ENCODE data around the gene INSYN2B.

INSYN2B gene

GRCh38 chr5:169851321-169851850, 128.9 kb downstream of the INSYN2B start:
- TF ChIP-seq CTCF (IDR thresholded peaks at IDR 0.05; ENCODE audit: borderline replicate concordance, control extremely low read depth, extremely low read depth, insufficient read depth, missing control alignments), result no peak
- in situ Hi-C loops (cut with MboI; ENCODE audit: low sequenced_read_pairs, unreplicated experiment), result no loop called here

GRCh38 chr5:169850409-169850808, 129.9 kb downstream of the INSYN2B start:
- DNase-seq (ENCODE audit: low spot score), result no peak

More at GRCh38 chr5:169851321-169851850, 128.9 kb downstream of the INSYN2B start:
- no peak for DNase-seq (ENCODE audit: low spot score)

GRCh38 chr5:169848792-169849191, 131.5 kb downstream of the INSYN2B start:
- in situ Hi-C loops (cut with MboI; ENCODE audit: low sequenced_read_pairs, unreplicated experiment), result no loop called here
- TF ChIP-seq CTCF (IDR thresholded peaks at IDR 0.05; ENCODE audit: borderline replicate concordance, control extremely low read depth, extremely low read depth, insufficient read depth, missing control alignments), result no peak
- DNase-seq (ENCODE audit: low spot score), result no peak

More at GRCh38 chr5:169850409-169850808, 129.9 kb downstream of the INSYN2B start:
- in situ Hi-C loops (cut with MboI; ENCODE audit: low sequenced_read_pairs, unreplicated experiment), result no loop called here
- no peak for TF ChIP-seq CTCF (IDR thresholded peaks at IDR 0.05; ENCODE audit: borderline replicate concordance, control extremely low read depth, extremely low read depth, insufficient read depth, missing control alignments)

DNA sequence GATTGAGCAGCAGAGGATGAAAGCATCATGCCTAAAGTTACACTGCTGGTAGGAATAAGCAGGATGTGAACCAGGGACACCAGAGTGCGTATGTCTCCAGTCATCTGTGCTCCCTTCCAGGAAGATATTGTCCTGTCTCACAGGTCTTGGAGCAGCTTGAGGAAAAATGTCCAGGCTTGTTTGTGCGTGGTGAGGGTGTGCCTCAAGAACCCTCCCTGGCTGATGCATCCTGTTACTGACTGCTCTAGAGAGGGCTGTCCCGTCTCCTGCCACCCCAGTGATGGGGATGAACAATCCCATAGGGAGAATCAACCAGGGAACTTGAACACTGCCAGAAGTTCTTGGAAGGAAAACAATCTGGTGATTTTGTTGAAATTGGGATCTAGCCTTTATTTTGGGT, 132.0 kb downstream of the INSYN2B start:
- in situ Hi-C loops (cut with MboI; ENCODE audit: low sequenced_read_pairs, unreplicated experiment), result no loop called here
- no peak for DNase-seq (ENCODE audit: low spot score)
- TF ChIP-seq CTCF (IDR thresholded peaks at IDR 0.05; ENCODE audit: borderline replicate concordance, control extremely low read depth, extremely low read depth, insufficient read depth, missing control alignments), result no peak

GRCh38 chr5:169847519-169847918, 132.8 kb downstream of the INSYN2B start:
- in situ Hi-C loops (cut with MboI; ENCODE audit: low sequenced_read_pairs, unreplicated experiment), result no loop called here
- no peak for TF ChIP-seq CTCF (IDR thresholded peaks at IDR 0.05; ENCODE audit: borderline replicate concordance, control extremely low read depth, extremely low read depth, insufficient read depth, missing control alignments)
- no peak for DNase-seq (ENCODE audit: low spot score)

DNA sequence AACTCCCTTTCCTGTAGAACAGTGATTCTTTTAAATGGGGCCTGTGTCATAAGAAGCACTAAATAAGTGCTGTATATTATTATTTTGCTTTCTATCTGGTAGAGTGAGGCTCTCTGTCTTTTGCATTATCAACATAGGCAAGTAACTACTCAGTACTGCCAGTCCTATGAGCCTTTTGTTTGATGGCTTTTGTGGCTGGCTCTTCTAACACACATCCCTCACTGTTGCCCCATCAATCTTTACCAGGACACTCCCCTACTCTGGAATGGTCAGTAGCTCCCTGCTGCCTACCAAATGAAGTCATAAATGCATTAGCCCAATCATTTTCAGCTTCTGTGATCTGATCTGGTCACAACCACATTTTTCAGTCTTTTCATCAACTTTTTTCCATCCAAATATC, 137.6 kb downstream of the INSYN2B start:
- DNase-seq (ENCODE audit: low spot score), result no peak
- TF ChIP-seq CTCF (IDR thresholded peaks at IDR 0.05; ENCODE audit: borderline replicate concordance, control extremely low read depth, extremely low read depth, insufficient read depth, missing control alignments), result no peak
- in situ Hi-C loops (cut with MboI; ENCODE audit: low sequenced_read_pairs, unreplicated experiment), result no loop called here

Data from GM13976 (cell line).